GM19035 (cell line): ENCODE results near the gene SLC22A16.
"Not testable (repeated sequence)": the region's sequence is repeated elsewhere in the genome, so short reads cannot be mapped to it uniquely, and the experiment has no call there.

Experiments
- ATAC-seq: cut with Tn5 transposase; IDR thresholded peaks from one replicate; pipeline ENCODE4 v1.9.1; 2021; ENCODE audit not compliant: unreplicated experiment

The SLC22A16 gene

GRCh38 chr6:110490110-110490509 lies 13.7 kb upstream of the SLC22A16 start:
- no peak for ATAC-seq

DNA sequence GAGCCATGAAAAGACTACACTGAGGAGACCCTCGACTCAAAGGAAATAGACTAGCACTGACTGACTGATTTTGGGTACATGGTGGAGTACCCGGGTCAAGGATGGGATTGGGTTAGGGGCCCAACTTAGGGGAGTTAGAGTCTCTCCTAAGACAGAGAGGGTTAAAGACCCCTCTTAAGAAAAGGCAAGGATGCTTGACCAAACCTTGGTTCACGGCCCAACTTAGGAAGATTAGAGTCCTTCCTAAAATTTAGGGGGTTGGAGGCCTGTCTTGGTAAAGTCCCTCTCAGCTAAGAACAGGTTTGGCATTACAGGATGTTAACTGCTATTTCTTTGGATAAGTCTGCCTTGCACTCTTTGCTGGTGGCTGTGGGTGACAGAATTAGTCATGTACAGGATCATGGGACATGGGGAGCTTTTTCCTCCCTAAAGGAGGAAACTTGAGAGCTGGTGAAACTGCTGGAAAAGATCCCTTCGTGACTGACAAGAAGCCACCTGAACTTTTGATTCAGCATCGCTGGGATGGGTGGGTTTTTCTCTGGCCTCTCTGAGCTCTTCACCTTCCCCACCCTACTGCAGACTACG lies 12.3 kb upstream of the SLC22A16 start:
- no peak for ATAC-seq

DNA sequence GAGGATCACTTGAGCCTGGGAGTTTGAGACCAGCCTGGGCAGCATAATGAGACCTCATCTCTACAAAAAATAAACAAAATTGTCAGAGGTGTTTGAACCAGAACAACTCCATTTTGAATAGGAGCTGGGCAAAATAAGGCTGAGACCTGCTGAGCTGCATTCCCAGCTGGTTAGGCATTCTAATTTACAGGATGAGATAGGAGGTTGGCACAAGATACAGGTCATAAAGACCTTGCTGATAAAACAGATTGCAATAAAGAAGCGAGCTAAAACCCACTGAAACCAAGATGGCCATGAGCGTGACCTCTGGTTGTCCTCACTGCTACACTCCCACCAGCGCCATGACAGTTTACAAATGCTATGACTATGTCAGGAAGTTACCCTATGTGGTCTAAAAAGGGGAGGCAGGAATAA lies 11.6 kb upstream of the SLC22A16 start:
- not testable (repeated sequence) for ATAC-seq

DNA sequence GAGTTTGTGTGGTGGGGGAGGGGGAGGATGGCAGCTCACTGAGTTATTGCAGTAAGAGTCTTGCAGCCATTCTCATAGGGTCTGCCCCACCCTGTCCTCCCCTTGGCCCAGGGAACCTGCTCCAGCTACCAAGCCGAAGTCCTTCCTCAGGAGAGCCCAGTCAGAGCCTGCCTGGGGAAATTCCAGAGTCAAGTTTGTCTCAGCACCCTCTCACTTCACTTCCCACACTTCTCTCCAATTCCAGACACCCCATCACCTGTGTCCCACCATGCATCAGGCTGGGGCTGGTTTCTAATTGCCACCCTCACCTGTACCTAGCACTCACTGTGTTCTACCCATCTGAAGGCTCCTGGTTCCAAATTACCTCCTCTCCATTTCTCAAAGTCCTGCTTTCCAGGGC lies 10.3 kb upstream of the SLC22A16 start:
- ATAC-seq: no peak

- ATAC-seq: no peak
Observed at GRCh38 chr6:110485491-110485890, 9.1 kb upstream of the SLC22A16 start.

GRCh38 chr6:110484321-110484720 lies 7.9 kb upstream of the SLC22A16 start:
- ATAC-seq: no peak

GRCh38 chr6:110482774-110483400 lies 6.5 kb upstream of the SLC22A16 start:
- ATAC-seq: no peak

GRCh38 chr6:110481081-110481480 lies 4.7 kb upstream of the SLC22A16 start:
- ATAC-seq: no peak

DNA sequence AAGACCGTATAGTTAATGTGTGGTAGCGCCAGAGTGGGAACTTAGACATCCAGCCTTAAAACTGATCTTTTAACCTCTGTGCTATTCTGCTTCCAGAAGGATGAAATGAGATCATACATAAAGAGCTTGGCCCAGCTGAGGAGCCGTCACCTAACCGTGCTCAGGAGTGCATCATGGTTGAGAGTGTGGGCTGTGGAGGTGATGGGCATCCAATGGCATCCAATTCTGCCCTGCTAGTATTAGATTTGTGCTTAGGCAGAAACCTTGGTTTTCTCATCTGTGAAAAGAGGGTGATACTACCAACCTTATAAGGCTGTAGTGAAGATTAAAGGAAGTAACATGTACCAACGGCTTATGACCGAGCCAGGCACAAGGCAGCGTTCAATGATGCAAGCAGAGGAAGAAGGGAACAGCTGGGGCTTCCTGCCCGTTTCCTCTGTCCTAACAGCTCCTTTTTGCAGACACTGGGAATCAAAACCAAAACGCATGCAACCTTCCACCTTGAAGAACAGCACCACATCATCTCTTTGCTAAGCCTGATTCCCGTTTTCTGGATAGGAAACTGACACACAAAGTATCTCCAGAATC lies 1.3 kb downstream of the SLC22A16 start:
- no peak for ATAC-seq

GRCh38 chr6:110474500-110474899 lies 1.9 kb downstream of the SLC22A16 start:
- no peak for ATAC-seq

- ATAC-seq: no peak
Observed at GRCh38 chr6:110472739-110473138, 3.7 kb downstream of the SLC22A16 start.

- ATAC-seq: no peak
Observed at GRCh38 chr6:110471726-110472365, 4.6 kb downstream of the SLC22A16 start.

DNA sequence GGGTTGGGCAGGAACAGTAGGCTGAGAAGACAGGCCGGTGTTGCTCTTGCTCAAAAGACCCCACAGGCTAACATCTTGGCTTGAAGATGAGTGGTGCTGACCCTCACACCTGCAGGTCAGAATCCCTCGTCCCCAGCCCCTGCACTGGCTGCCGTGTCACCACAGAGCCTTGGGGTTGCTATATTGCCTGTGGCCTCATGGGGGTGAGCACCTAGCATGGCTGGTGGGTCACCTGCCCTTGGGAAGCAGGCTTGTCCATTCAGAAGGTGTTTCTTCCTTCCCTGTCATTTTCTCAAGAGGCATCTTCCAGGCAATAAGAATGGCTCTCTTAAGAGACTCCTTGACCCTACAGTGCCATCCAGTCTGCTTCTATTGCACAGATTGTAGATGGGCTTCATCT lies 7.7 kb downstream of the SLC22A16 start:
- no peak for ATAC-seq

GRCh38 chr6:110467566-110468140 lies 8.8 kb downstream of the SLC22A16 start:
- ATAC-seq: no peak

DNA sequence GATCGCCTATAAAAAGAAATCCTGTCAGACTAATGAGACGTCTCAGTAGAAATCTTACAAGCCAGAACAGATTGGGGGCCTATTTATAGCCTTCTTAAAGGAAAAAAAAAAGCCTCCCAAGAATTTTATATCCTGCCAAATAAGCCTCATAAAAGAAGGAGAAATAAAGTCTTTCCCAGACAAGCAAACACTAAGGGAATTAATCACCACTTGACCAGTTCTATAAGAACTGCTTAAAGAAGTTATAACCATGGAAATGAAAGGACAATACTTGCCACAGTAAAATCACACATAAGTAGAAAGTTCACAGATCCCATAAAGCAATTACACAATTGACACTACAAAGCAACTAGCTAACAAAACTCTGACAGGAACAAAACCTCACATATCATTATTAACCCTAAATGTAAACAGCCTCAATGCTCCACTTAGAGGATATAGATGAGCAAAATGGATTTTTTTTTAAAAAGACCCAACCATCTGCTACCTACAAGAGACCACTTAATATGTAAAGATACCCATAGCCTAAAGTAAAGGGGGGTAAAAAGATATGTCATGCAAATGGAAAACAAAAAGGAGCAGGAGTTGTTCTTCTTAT lies 13.4 kb downstream of the SLC22A16 start:
- no peak for ATAC-seq

DNA sequence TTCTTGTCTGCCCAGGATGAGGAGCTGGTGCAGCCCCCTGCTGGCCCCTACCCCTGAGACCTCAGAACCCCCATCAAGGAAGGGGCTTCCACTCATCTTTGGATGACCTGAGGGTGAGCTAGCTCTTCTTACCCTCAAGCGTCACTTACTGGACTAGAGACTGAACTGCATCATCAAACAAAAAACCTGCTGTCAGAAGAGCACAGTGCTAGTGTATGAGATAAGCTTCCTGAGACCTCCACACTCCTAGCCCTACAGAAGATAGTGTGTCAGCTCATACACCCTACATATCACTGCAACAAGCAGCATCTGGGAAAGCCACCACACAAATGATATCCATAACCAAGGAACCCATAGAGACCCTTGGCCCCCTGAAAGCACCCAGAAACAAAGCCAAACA lies 15.0 kb downstream of the SLC22A16 start:
- no peak for ATAC-seq

DNA sequence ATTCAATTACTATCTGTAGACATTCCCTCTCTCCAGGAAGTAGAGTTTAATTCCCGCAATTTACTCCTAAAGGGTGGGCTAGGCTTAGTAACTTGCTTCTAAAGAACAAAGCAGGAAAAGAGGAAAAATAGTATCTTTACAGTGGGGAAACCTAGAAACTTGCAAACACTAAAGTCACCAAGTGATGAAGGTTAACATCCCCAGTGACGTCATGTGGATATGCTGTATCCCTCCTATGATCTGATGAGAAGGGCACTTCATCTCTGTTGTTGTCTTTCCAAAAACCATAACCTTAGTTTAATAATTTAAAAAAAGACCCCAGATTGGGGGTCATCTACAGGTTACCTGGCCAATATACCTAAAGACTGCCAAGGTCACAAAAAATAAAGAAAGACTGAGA lies 17.3 kb downstream of the SLC22A16 start:
- no peak for ATAC-seq

- no peak for ATAC-seq
Observed at GRCh38 chr6:110458476-110458875, 17.9 kb downstream of the SLC22A16 start.

DNA sequence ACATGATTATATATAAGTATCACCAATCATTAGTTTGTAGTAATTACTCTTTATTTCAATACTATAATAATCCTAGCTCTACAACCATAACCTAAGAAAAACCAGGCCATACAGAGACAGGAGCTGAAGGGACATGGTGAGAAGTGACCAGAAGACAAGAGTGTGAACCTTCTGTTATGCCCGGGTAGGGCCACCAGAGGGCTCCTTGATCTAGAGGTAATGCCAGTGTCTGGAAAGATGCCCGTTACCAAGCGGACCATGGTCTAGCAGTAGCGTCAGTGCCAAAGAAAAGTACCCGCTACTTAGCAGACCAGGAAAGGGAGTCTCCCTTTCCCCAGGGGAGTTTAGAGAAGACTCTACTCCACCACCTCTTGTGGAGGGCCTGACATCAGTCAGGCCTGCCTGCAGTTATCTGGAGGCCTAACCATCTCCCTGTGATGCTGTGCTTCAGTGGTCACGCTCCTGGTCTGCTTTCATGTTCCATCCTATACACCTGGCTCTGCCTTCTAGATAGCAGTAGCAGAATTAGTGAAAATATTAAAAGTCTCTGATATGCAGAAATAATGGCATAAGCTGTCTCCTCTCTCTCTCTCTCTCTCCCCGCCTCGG lies 18.7 kb downstream of the SLC22A16 start:
- ATAC-seq: not testable (repeated sequence)

GRCh38 chr6:110456694-110457093 lies 19.7 kb downstream of the SLC22A16 start:
- ATAC-seq: no peak

GRCh38 chr6:110449541-110449895 lies 26.9 kb downstream of the SLC22A16 start:
- ATAC-seq: no peak
